ENCODE measurements around the gene MEIOSIN.

- TF ChIP-seq CTCF (IDR thresholded peaks at IDR 0.05; ENCODE audit: poor library complexity, severe bottlenecking) (peak; percentile 49), REST (IDR thresholded peaks at IDR 0.05; ENCODE audit: borderline replicate concordance) (peak; percentile 32), POLR2AphosphoS5 (IDR thresholded peaks at IDR 0.05) (peak; percentile 90), EZH2 (IDR thresholded peaks at IDR 0.05; ENCODE audit: borderline replicate concordance, insufficient read depth, low read length, poor library complexity, severe bottlenecking) (no peak), MXI1 (conservative IDR thresholded peaks at IDR 0.05; ENCODE audit: poor library complexity, severe bottlenecking) (peak; percentile 17)
These were observed 15.9 kb upstream of the MEIOSIN start for GRCh38 chr19:45717131-45717982.
